ENCODE results near the gene HLA-DQA1.

GRCh38 chr6:32625137-32625536 lies 12.1 kb upstream of the HLA-DQA1 start:
- TF ChIP-seq CTCF (IDR thresholded peaks at IDR 0.05), result no peak
- no peak for TF ChIP-seq POLR2A (IDR thresholded peaks at IDR 0.05)
- no peak for TF ChIP-seq POLR2AphosphoS5 (IDR thresholded peaks at IDR 0.05; ENCODE audit: insufficient read depth in 1 of 2, low read depth in 1 of 2)
